ENCODE data around the gene TPSG1. TPM values are rescaled to one million over a fixed set of nuclear protein-coding genes. Genes with fewer than 3 reads are reported as not detected.

The TPSG1 gene
- total RNA-seq, 1 donor from 2014 or later = not detected

- no peaks in the 10 kb centered on the region for H3K27me3 Mint-ChIP-seq (ENCODE audit: insufficient read depth, low read depth)
- H3K9me3 Mint-ChIP-seq = no peaks in the 10 kb centered on the region
- no peak overlapping the region for H3K27ac Mint-ChIP-seq
- Histone ChIP-seq H3K4me3 (no peak overlapping the region), H3K9me3 (ENCODE audit: low read depth) (no peaks in the 10 kb centered on the region), H2AFZ (replicated peaks) (no peak overlapping the region), H3K9ac (no peak overlapping the region), H3K4me2 (no peak overlapping the region), H3K27me3 (no peaks in the 10 kb centered on the region), H3K36me3 (no peaks in the 10 kb centered on the region), H4K20me1 (ENCODE audit: low read depth) (no peaks in the 10 kb centered on the region), H3K4me1 (no peaks in the 10 kb centered on the region), H3F3A (ENCODE audit: low read depth) (no peaks in the 10 kb centered on the region), H3K79me2 (ENCODE audit: low read depth) (no peaks in the 10 kb centered on the region), H3K27ac (no peak overlapping the region)
- no peak for DNase-seq (ENCODE audit: low spot score)
- no peaks in the 10 kb centered on the region for H3K36me3 Mint-ChIP-seq
- TF ChIP-seq EZH2phosphoT487 (IDR thresholded peaks at IDR 0.05) (no peak), EZH2 (IDR thresholded peaks at IDR 0.05) (no peak)
- H3K4me3 Mint-ChIP-seq = no peak overlapping the region
- H3K4me1 Mint-ChIP-seq = no peaks in the 10 kb centered on the region
These were observed 10.3 kb downstream of the TPSG1 start for GRCh38 chr16:1214719-1215118.

- H3K4me3 ChIP-seq = no peak overlapping the region
- no peaks in the 10 kb centered on the region for H3K9me3 ChIP-seq (ENCODE audit: low read depth)
- H3K9me3 Mint-ChIP-seq = no peaks in the 10 kb centered on the region
- no peaks in the 10 kb centered on the region for H3K36me3 Mint-ChIP-seq
- TF ChIP-seq EZH2phosphoT487 (IDR thresholded peaks at IDR 0.05) = no peak
- TF ChIP-seq CTCF (IDR thresholded peaks at IDR 0.05) = no peak
- no peak for TF ChIP-seq EZH2 (IDR thresholded peaks at IDR 0.05)
- H3K36me3 ChIP-seq = no peaks in the 10 kb centered on the region
- no peaks in the 10 kb centered on the region for H3K4me1 ChIP-seq
- no peaks in the 10 kb centered on the region for H3K27me3 Mint-ChIP-seq (ENCODE audit: insufficient read depth, low read depth)
- no peaks in the 10 kb centered on the region for H3K79me2 ChIP-seq (ENCODE audit: low read depth)
- no peak overlapping the region for H3K4me2 ChIP-seq
- H2AFZ ChIP-seq (replicated peaks) = no peak overlapping the region
- H3K4me3 Mint-ChIP-seq = no peak overlapping the region
- no peaks in the 10 kb centered on the region for H3K27me3 ChIP-seq
- H3K9ac ChIP-seq = no peak overlapping the region
- H3K27ac ChIP-seq = no peak overlapping the region
- no peak for DNase-seq (ENCODE audit: low spot score)
- H3F3A ChIP-seq (ENCODE audit: low read depth) = no peaks in the 10 kb centered on the region
- H3K27ac Mint-ChIP-seq = no peak overlapping the region
- no peaks in the 10 kb centered on the region for H3K4me1 Mint-ChIP-seq
- H4K20me1 ChIP-seq (ENCODE audit: low read depth) = no peaks in the 10 kb centered on the region
These were observed 11.2 kb downstream of the TPSG1 start for GRCh38 chr16:1213796-1214372.

GRCh38 chr16:1213231-1213630, 11.8 kb downstream of the TPSG1 start:
- H3K4me3 ChIP-seq = no peak overlapping the region
- H3K27ac ChIP-seq = no peak overlapping the region
- H2AFZ ChIP-seq (replicated peaks) = no peak overlapping the region
- H3K9me3 ChIP-seq (ENCODE audit: low read depth) = no peaks in the 10 kb centered on the region
- no peaks in the 10 kb centered on the region for H3K36me3 ChIP-seq
- DNase-seq (ENCODE audit: low spot score) = no peak
- H3K4me2 ChIP-seq = no peak overlapping the region
- H4K20me1 ChIP-seq (ENCODE audit: low read depth) = no peaks in the 10 kb centered on the region
- no peaks in the 10 kb centered on the region for H3K4me1 ChIP-seq
- no peak overlapping the region for H3K27ac Mint-ChIP-seq
- no peaks in the 10 kb centered on the region for H3K9me3 Mint-ChIP-seq
- H3K79me2 ChIP-seq (ENCODE audit: low read depth) = no peaks in the 10 kb centered on the region
- H3F3A ChIP-seq (ENCODE audit: low read depth) = no peaks in the 10 kb centered on the region
- H3K4me1 Mint-ChIP-seq = no peaks in the 10 kb centered on the region
- H3K27me3 ChIP-seq = no peaks in the 10 kb centered on the region
- no peak overlapping the region for H3K9ac ChIP-seq
- H3K36me3 Mint-ChIP-seq = no peaks in the 10 kb centered on the region
- no peaks in the 10 kb centered on the region for H3K27me3 Mint-ChIP-seq (ENCODE audit: insufficient read depth, low read depth)
- TF ChIP-seq EZH2 (IDR thresholded peaks at IDR 0.05) (no peak), EZH2phosphoT487 (IDR thresholded peaks at IDR 0.05) (no peak), CTCF (IDR thresholded peaks at IDR 0.05) (no peak)
- H3K4me3 Mint-ChIP-seq = no peak overlapping the region

- no peak for TF ChIP-seq EZH2 (IDR thresholded peaks at IDR 0.05)
- no peak for TF ChIP-seq EZH2phosphoT487 (IDR thresholded peaks at IDR 0.05)
- TF ChIP-seq CTCF (IDR thresholded peaks at IDR 0.05) = no peak
- no peak for DNase-seq (ENCODE audit: low spot score)
- H3K9me3 Mint-ChIP-seq = no peaks in the 10 kb centered on the region
- H3K27ac Mint-ChIP-seq = no peak overlapping the region
- Histone ChIP-seq H3K79me2 (ENCODE audit: low read depth) (no peaks in the 10 kb centered on the region), H3K4me3 (no peak overlapping the region), H3K9ac (no peak overlapping the region), H3K4me2 (no peak overlapping the region), H3K36me3 (no peaks in the 10 kb centered on the region), H4K20me1 (ENCODE audit: low read depth) (no peaks in the 10 kb centered on the region), H3K4me1 (no peaks in the 10 kb centered on the region), H3F3A (ENCODE audit: low read depth) (no peaks in the 10 kb centered on the region), H3K27me3 (no peaks in the 10 kb centered on the region), H3K27ac (no peak overlapping the region), H2AFZ (replicated peaks) (no peak overlapping the region), H3K9me3 (ENCODE audit: low read depth) (no peaks in the 10 kb centered on the region)
- H3K4me3 Mint-ChIP-seq = no peak overlapping the region
- no peaks in the 10 kb centered on the region for H3K27me3 Mint-ChIP-seq (ENCODE audit: insufficient read depth, low read depth)
- no peaks in the 10 kb centered on the region for H3K4me1 Mint-ChIP-seq
- H3K36me3 Mint-ChIP-seq = no peaks in the 10 kb centered on the region
These were observed 12.4 kb downstream of the TPSG1 start for GRCh38 chr16:1212616-1213194.

Measured in neural progenitor cell (in vitro differentiated cells).